HS-27A (cell line): ENCODE results near the gene KSR1.
"Not testable (repeated sequence)": the region's sequence is repeated elsewhere in the genome, so short reads cannot be mapped to it uniquely, and the experiment has no call there.

Experiments
- DNase-seq: peaks from one replicate; pipeline ENCODE4 v3.0.0-alpha.2; 2012; ENCODE audit warnings: low read depth, missing footprints

The KSR1 gene

DNA sequence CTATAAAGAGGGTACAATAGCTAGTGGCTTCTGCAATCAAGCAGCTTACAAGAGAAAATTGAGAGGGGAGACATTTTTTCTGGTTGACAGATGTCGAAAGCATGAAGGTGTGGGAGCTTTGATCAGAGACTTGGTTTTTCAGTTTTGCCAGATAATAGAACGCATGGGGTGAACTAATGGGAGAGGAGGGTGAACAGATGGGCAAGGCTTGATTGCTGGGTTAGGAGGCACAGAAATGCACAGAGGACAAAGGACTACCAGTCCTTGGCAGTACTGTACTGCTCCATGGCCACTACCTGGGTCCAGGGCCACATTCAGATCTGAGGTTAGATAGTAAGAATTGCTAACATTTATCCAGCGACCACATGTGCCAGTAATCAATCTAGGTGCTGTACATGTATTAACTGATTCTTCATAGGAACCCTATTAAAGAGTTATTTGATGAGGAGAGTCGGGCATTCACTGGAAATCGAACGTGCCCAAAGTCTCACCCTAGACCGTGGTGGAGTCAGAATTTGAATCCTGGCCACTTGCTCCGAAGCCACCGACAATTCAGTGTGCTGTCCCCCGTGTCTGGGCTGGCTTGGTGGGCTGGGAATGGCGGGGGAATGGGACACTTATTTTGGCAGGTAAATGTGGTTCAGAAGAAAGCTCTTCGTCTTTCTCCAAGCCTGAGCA is 873 bp upstream of the KSR1 start:
- DNase-seq = no peak

DNA sequence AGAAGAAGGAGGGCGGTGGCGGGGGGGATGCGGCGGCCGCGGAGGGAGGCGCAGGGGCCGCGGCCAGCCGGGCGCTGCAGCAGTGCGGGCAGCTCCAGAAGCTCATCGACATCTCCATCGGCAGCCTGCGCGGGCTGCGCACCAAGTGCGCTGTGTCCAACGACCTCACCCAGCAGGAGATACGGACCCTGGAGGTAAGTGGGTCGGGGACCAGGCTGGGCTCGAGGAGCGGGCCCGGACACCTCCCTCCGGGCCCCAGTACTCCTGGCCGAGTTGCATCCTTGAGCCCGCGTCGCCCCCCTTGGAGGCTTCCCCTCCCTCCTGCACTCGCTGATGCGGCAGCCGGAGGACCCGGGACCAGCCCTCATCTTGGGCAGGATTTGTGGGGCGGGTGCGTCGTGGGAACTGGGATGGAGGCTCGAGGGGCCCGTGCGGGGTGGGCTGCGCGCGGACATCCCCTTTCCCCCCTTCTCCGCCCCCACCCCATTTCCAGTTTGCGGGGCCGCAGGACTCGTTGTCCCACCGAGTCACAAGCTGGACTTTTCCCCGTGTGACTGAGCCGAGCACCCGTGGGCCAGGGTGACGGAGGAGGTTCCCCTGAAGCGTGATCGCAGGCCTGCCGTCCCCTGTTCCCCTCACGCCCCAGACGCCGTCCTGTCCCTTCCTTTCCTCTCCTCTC is 572 bp downstream of the KSR1 start:
- DNase-seq = no peak

DNA sequence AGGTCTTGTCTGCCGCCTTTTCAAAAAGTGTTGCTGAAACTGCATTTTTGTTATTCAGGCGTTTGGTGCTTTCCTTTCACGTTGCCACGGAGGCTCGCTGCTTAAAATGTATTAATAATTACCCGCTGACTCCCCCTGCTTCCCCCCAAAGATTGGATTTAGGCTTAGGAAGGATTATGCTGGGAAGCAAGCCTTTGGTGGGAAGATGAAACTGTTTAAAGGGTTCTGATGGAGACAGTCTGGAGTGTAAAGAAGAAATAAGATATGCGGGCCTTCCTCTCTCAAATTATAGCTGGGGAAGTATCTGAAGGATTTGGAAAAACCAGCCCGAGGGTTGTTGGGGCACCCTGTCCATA is 1.1 kb downstream of the KSR1 start:
- DNase-seq = no peak

DNA sequence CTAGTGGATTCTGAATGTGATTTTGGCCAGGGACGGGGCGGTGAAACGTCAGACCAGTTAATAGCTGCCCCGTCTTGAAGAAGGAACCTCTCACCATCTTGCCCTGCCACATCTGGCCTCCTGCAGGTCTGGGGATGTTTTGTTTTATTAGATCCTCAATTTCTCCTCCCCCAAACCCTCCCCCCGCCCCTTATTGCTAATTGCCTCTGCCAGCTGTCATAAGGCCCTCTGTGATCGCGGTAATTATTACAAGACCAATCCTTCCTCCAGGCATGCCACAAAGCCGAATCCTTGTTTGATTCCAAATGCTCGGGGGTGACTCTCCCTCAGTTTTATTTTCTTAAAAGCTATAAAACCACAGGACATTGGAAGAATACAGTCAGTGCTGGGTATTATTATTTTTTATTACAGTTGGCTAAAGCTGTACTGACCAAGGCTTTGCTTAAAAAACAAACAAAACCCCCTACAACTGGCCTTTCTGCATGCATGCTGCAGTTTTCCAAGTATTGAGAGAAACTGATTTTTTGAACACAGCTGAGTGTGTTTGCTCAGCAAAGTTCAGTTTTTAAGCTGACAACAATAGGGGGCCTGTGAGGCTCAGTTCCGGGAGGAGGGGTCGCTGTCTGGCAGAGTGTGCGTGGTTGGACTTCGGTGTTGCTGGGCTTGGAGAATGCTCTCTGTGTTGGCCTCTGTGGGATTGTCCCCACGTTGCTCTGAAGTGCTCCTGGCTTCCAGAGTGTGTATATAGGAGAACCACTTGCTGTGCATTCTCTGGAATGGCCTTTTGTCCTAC is 1.7 kb downstream of the KSR1 start:
- no peak for DNase-seq

DNA sequence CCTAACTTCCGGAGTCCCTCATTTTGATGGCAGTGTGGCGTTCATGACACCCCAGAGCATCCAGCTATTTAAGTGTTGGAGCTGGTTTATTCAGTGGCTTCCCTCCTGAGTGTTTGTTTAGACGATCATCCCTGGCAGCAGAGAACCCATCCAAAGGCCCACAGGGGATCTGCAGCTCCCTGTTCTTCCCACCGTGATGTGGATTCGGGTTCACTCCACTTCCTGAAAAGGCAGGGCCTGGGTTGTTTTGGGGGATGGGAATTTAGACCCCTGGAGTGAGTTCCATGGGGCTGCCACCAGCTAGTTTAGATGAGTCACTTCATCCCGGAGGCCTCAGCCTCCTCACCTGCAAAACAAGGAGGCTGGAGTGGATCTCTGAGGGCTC is 2.3 kb downstream of the KSR1 start:
- DNase-seq = no peak

DNA sequence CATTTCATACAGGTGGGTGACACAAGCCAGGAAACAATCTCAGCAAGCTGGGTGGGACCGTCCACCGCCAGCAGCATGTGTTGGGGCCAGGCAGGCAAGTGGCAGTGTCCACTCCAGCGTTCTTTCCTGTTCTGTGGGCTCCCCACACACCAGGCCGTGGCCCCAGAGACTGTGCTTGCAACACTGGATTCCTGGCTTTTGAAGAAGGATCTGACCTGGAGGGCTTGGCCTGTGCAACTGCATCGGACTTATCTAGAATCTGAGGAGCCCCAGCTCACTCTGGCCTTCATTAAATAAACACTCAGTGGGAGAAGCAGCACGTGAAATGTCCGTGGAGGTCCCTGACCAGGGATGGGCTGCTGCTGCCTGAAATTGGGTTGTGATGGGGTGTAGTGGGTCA is 3.2 kb downstream of the KSR1 start:
- DNase-seq = no peak

DNA sequence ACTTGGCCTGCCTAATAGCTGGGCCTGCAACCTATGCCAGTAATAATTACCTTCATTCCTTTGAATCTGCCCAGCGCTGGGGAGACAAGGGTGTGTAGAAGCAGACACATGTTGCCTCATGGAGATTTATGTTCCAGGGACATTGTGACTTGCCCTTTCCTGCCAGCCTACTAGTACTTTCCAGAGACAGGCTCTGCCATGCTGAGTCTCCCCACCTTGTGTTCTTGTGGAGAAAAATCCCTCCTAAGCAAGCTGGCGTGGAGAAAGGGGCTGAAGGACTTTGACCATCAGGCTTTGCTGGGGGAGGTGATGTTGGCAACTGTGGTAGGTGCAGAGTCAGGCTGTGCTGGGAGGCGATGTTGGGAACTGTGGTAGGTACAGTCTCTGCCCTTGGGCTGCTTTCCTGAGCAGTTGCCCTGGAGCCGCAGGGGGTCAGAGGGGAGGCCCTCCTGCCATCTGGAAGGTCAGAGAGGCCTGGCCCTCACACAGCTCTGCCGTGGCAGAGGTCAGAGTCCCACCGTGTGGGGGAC is 4.0 kb downstream of the KSR1 start:
- no peak for DNase-seq

DNA sequence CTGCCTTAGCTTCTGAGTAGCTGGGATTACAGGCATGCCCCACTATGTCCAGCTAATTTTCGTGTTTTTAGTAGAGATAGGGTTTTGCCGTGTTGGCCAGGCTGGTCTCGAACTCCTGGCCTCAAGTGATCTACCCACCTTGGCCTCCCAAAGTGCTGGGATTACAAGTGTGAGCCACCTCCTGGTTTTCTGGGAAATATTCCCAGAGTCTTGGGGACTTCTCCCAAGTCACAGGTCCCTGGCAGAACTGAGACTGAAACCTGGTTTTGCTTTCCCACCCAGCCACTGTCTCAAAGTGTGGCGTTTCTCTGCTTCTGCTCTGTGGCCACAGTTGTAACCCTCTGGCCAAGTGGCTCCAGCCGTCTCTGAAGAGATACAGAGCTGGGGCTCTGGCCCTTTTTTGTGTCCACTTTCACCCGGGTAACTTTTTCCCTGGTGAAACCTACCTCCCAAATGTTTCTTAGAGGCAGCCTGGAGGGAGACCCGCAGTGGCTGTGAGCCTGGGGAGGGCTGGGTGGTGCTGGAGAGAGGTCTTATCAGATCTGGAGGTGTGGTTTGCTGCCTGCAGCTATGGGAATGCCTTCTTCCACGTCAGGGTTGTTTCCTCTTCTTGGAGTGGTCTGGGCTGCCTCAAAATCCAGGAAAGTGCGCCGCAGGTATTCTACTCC is 5.1 kb downstream of the KSR1 start:
- DNase-seq = no peak

DNA sequence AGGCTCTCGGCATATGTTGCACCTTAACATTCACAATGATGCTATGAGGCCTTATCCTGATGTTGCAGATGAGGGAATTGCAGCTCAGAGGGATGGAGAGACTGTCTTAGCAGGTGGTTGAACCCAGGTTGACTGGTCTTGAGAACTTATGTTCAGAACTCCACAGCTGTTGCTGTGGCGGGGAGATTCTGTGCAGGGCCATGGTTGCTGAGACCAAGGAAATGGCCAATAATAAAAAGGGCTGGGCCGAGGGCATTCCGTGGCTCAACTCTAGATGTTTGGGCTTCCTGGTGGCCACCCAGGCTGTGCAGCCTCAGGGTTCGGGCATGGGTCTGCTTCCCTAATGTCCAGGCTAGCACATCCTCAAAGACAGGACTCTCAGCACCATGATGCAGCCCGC is 5.9 kb downstream of the KSR1 start:
- DNase-seq = no peak

DNA sequence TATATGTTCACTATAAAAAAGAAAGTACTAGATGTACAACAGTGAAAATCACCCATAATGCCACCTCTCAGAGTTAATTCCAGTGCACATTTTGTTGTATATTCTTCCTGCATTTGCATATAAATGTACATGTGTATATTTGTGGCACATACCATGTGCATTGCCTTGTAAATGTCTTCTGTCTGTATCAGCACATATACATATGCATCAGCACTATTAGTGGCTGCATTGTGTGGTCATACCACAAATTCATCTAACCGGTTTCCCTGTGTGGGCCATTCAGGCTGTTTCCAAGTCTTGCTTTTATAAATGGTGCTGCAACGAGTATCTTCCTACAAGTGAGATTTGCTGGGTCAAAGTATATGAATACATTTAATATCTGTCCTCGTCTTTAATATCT is 6.5 kb downstream of the KSR1 start:
- no peak for DNase-seq

DNA sequence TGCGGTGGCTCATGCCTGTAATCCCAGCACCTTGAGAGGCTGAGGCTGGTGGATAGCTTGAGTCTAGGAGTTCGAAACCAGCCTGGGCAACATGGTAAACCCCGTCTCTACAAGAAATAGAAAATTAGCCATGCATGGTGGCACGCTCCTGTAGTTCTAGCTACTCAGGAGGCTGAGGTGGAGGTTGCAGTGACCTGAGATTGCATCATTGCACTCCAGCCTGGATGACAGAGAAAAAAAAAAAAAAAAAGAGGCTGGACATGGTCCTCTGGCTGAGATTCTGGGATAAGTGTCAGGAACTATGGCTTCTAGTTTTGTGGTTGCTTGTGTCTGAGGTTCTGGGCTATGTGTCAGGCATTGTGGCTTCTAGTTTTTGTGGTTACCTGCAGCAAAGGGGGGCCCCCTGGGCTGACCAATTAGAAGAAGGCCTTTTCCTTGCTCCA is 7.0 kb downstream of the KSR1 start:
- DNase-seq = no peak

DNA sequence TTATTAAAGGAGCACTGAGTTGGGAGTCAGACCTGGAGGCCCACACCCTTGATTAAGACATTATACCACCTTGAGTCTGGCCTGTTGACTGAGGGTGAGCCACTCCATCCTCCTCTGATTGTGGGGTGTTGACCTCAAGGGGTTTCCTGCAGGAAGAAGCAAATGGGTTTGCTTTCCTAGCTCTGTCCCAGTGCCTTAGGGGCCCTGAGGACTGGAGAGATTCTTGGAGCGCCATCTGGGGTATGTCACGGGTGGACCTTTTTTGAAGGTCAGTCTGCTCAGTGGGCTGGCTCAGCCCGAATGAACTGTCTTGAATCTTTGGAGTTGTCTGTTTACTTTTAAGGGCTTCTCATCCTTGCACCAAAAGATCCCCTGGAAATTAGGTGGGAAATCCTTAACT is 7.8 kb downstream of the KSR1 start:
- not testable (repeated sequence) for DNase-seq

DNA sequence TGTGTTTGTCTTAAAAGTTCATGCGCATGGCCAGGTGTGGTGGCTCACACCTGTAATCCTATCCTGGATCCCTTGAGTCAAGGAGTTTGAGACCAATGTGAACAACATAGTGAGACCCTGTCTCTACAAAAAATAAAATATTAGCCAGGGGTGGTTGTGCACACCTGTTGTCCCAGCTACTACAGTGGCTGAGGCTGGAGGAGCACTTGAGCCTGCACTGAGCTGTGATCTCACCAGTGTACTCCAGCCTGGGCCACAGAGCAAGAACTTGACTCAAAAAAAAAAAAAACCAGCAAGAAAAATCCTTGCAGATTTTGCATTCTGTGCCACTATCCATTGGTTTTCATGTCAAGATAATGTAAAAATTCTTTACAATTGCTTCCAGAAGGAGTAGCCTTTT is 8.2 kb downstream of the KSR1 start:
- DNase-seq = no peak

DNA sequence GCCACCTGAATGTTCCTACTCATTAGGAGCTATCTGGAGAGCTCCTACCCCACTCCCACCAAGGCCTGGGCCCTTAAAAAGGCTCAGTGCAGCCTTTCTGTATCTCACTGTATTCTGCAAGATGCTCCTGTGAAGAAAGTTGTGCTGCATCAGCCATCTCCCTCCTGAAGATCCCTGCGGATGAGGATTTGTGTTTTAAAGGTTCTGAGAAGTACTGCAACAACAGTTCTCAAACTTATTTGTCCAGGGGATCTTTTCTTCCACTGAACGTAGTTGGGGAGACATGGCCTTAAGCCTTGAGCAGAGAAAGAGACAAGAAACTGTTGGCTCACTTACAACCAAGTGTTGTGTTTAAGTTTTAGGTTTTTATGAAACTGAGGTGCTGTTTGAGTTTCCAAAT is 9.6 kb downstream of the KSR1 start:
- not testable (repeated sequence) for DNase-seq

DNA sequence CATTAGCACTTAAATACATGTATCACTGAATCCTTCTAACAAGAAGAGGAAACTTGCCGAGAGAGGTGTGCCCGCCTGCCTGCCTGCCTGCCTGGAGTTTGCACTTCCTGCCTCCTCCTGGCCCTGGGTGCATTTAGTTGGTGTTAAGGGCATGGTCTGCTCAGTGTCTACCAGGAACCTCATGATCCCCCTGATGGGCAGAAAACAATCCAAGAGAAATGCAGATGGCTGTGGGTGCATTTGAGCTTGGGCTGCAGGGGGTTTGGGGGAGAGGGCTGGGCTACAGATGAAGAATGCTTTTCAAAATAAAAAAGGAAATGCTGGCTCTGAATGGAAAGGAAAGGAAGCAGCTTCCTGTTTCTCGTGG is 10.1 kb downstream of the KSR1 start:
- DNase-seq = no peak

DNA sequence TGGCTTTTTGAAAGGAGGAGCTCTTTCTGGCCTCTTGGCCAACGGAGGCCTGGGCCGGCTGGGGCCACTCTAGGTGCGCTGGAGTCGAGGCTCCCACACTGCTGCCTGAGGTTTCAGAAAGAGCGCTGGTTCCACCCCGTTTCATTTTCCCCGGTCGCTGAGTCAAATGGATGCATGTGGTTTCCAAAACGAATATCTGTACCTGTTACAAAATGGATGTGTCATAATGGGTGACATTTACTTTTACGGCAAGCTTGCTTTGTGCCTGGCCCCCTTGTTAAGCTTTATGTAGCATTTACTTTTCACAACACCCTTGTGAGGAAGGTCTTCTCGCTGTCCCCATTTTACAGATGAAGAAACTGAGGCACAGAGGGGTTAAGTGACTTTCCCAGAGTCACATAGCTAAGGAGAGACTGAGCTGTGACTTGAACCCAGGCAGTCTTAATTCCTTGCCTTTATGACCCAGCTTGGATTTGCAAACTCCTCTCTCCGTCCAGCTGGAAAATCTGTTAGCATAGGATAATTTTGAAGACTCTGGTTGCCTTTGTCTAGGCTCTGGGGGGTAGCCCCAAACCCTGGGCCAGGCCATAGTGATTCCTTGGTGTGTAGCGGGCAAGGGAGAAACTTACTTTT is 10.6 kb downstream of the KSR1 start:
- no peak for DNase-seq

DNA sequence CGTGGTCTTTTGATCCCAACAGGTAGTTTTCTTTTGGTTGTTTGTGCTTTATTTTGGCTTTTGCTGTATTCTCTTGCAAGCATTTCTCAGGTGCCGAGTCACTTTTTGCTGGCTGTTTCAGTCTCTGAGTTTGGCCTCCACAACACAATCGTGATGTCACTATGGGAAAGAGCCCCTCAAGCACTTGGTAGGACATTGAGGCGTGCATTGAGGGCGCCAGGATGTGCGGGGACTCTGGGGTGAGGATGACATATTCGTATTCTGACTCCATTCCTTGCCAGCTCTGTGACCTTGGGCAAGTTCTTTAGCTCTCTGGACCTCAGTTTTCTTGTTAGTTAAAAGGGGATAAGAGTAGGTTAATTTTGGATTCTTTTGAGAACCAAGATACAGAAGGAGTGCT is 13.0 kb downstream of the KSR1 start:
- no peak for DNase-seq

DNA sequence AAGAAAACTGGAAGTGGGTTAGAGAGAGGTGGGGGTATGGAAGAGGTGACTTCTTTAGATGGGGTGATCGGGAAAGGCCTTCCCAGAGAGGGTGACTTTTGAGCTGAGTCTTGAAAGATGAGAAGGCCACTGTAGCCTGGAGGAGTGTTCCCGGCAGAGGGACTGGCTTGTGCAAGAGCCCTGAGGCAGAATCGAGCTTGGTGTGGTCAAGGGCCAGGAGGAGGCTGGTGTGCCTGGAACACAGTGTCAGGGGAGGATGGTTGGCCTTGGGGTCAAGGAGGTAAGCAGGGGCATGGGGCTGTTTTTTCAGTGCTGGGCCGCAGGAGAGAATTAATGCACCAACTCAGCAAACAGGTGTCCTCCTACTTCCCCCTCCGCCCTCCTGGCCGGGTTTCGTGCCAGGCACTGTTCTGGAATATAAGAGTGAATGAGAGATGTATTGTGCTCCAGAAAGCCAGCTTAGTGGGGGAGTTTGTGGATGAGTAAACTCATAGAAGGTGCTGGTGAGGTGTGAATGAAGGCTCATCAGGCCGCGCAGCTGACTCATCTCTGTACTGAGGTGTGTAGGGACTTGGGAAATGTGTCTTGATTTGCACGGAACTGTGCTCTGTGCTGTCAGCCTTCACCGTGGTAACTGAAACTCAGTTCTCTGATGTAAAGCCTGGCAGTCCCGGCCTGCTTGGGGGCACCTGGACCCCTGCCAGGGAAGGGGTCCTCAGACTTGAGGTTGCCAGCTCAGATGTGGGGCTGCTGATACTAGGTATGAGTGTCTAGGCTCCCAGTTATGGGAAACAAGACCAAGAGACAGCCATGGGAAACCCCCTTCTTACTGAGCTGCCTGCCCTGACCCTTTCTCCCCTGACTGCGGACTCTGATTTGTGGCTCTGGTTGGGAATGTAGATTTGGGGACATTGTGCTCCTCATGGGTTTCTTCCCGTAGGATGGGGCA is 15.3 kb downstream of the KSR1 start:
- no peak for DNase-seq

DNA sequence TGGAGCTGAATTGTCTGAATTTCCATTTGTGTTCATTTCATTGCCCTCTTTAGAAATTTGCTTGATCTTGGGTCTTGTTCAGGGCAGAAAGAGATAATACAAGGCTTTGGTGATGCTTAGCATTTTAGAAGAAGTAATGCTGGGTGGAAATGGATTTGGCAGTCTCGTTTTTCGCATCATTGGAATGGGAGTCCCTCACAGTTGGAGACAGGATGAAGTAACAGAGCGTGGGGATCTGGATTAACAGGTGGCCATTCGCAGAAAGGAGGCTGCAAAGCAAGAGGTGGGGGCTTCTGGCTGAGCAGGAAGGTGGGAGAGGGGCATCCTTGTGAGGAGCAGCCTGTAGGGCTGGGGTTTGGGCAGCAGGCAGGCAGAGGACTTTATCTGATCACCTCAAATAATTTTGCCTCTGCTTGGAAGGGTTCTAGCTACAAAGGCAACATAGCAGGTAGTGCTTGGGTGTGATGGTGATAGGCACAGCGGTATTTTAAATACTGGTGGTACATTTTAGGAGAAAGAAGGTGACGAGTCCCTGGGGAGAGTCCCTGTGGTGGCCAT is 17.0 kb downstream of the KSR1 start:
- DNase-seq = no peak

DNA sequence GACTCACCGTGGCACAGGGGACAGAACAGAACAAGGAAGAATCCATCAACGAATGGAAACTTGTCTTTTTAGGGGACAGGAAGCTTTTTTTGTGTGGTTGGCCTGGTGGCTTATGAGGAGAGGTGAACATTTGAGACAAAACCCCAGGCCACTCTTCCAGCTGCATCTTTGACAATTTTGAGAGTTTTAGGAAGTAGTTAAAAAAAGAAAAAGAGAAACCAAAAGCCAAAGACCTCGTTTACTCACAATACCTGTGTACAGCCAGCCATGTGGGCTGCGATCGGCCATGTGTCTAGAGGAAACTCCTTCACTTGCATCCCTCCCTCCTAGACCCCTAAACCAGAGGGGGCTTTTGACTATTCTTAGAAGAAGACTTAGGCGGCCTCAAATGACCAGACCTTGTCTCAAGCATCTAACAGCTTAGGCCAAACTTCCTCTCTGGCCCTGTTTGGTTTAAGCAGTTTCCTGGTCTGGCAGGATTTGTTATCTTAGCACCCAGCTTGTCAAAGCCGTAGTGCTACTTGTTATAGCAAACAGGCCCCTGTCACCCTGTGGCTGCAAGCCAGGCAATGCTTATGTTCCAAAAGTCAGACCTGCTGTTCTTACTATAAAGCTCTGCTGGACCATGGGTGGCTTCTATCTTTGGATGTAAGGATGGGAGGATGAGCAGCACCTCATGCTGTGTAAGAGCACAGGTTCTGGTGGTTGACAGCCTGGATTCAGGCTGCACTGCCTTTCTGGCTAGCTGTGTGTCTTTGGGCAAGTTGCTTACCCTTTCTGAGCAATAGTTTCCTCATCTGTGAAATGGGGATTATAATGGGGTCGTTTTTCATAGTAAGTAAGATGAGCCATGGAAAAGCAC is 17.7 kb downstream of the KSR1 start:
- DNase-seq = no peak
